Smooth muscle cell (in vitro differentiated cells): ENCODE measurements around the gene PRKACB. TPM values are rescaled to one million over a fixed set of nuclear protein-coding genes. Genes with fewer than 3 reads are reported as not detected.

Experiments
- DNase-seq: peaks from one replicate; lab custom pipeline; 2025; ENCODE audit not compliant: unreplicated experiment; lab: John Stamatoyannopoulos, UW
- H2AFZ ChIP-seq: fragments of 200-600 bp; sonication (generic); 2 replicates; pipeline ENCODE4 v1.6.0; 2016; ENCODE audit warnings: antibody characterized with exemption, low read depth, mild to moderate bottlenecking
- H3F3A ChIP-seq: fragments of 200-600 bp; sonication (generic); 2 replicates; pipeline ENCODE4 v1.6.0; 2017; ENCODE audit warnings: antibody characterized with exemption, low read depth
- H3K27ac ChIP-seq: fragments of 200-600 bp; sonication (generic); 2 replicates; pipeline ENCODE4 v1.5.1; 2016; ENCODE audit warnings: low read depth, mild to moderate bottlenecking
- H3K27me3 ChIP-seq: fragments of 200-600 bp; sonication (generic); 2 replicates; pipeline ENCODE4 v1.6.1; 2016; ENCODE audit warnings: low read depth, mild to moderate bottlenecking
- H3K36me3 ChIP-seq: fragments of 200-600 bp; sonication (generic); 2 replicates; pipeline ENCODE4 v1.5.1; 2016; ENCODE audit warnings: low read depth
- H3K4me1 ChIP-seq: fragments of 200-600 bp; sonication (generic); 2 replicates; pipeline ENCODE4 v1.5.1; 2016; ENCODE audit warnings: low read depth
- H3K4me2 ChIP-seq: fragments of 200-600 bp; sonication (generic); 2 replicates; pipeline ENCODE4 v1.6.0; 2016; ENCODE audit warnings: mild to moderate bottlenecking
- H3K4me3 ChIP-seq: fragments of 200-600 bp; sonication (generic); 2 replicates; pipeline ENCODE4 v1.5.1; 2016; ENCODE audit warnings: mild to moderate bottlenecking
- H3K79me2 ChIP-seq: fragments of 200-600 bp; sonication (generic); 2 replicates; pipeline ENCODE4 v1.6.0; 2016; ENCODE audit warnings: low read depth, mild to moderate bottlenecking
- H3K9ac ChIP-seq: fragments of 200-600 bp; sonication (generic); 2 replicates; pipeline ENCODE4 v1.6.0; 2016; ENCODE audit warnings: low read depth
- H3K9me3 ChIP-seq: fragments of 200-600 bp; sonication (generic); replicated peaks from 2 replicates; pipeline ENCODE4 v1.5.1; 2016; ENCODE audit warnings: low read depth
- H4K20me1 ChIP-seq: fragments of 200-600 bp; sonication (generic); 2 replicates; pipeline ENCODE4 v1.6.0; 2016; ENCODE audit warnings: low read depth
- WGBS: methylation state at CpG from one replicate; pipeline ENCODE4 v1.1.7; 2016; ENCODE audit warnings: low lambda C conversion rate; 5-methylcytosine and 5-hydroxymethylcytosine counted together
- polyA plus RNA-seq: library from polyadenylated mRNA; unstranded; fragments of >200 nt; fragmentation: Nextera tagmentation; extraction: Ambion mirVana; gene quantifications from 2 replicates; pipeline ENCODE4 v1.2.1, GENCODE V29; 2016
- total RNA-seq: library from RNA; depleted of rRNA; stranded (reverse); fragments of >200 nt; gene quantifications from 2 replicates; pipeline ENCODE4 v1.2.3, GENCODE V29; 2014
- TF ChIP-seq, protein P1 (sequence below): fragments of 200-600 bp; sonication (generic); IDR thresholded peaks from 2 replicates; pipeline ENCODE4 v1.5.1; 2017; ENCODE audit warnings: borderline replicate concordance, mild to moderate bottlenecking, antibody characterized with exemption; ENCODE audit not compliant: insufficient read depth, poor library complexity, severe bottlenecking

The PRKACB gene
- total and polyA plus RNA-seq, 2 experiments from 2014 or later, result 18.8 to 42.3 TPM

DNA sequence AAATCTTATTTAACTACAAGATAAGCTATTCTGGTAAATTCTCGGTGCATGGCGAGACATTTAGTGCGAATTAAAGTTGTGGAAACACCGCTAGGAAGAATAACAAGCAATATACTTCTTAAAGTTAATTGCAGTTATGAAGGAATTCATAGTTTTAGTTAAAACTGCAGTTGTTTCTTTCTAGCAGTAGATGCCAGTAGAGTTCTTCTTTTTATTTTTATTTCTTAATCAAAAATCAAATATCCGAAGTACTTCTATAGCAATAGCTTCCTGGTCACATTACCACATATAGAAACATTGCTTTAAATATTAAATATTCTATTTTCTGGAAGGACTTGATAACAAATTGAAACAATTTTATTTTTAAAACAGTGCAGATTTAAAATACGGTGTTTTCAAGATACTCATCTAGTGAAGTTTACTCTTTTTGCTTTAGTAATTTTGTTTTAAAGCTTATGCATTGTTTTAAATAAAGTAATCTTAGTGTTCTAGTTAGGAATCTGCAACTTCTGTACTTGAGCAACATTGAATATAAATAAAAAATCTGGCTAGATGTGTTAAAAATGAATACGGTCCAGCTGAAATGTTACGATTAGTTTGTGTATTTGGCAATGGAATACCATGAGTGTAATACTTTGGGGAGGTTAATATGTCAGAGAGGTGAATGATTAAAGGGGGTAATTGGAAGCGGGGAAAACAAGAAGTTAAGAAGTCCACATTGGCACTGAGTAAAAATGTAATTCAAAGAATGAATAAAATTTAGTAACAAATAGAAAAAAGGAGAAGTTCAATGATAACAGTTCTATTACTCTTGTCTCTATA is 2.7 kb upstream of the PRKACB start:
- Histone ChIP-seq H3K4me1 (peaks cover 12% of the 10 kb centered on the region), H3F3A (peaks cover 12% of the 10 kb centered on the region), H3K36me3 (no peaks in the 10 kb centered on the region), H2AFZ (no peak overlapping the region), H3K27me3 (no peaks in the 10 kb centered on the region), H3K27ac (no peak overlapping the region), H3K79me2 (no peaks in the 10 kb centered on the region), H4K20me1 (no peaks in the 10 kb centered on the region), H3K9ac (no peak overlapping the region), H3K4me3 (no peak overlapping the region), H3K4me2 (no peak overlapping the region), H3K9me3 (no peaks in the 10 kb centered on the region)
- 97% methylated on average over 9 of the region's 9 CpGs for WGBS
- TF ChIP-seq, protein P1, sequence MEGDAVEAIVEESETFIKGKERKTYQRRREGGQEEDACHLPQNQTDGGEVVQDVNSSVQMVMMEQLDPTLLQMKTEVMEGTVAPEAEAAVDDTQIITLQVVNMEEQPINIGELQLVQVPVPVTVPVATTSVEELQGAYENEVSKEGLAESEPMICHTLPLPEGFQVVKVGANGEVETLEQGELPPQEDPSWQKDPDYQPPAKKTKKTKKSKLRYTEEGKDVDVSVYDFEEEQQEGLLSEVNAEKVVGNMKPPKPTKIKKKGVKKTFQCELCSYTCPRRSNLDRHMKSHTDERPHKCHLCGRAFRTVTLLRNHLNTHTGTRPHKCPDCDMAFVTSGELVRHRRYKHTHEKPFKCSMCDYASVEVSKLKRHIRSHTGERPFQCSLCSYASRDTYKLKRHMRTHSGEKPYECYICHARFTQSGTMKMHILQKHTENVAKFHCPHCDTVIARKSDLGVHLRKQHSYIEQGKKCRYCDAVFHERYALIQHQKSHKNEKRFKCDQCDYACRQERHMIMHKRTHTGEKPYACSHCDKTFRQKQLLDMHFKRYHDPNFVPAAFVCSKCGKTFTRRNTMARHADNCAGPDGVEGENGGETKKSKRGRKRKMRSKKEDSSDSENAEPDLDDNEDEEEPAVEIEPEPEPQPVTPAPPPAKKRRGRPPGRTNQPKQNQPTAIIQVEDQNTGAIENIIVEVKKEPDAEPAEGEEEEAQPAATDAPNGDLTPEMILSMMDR, result peak; percentile 59
- no peak for DNase-seq

DNA sequence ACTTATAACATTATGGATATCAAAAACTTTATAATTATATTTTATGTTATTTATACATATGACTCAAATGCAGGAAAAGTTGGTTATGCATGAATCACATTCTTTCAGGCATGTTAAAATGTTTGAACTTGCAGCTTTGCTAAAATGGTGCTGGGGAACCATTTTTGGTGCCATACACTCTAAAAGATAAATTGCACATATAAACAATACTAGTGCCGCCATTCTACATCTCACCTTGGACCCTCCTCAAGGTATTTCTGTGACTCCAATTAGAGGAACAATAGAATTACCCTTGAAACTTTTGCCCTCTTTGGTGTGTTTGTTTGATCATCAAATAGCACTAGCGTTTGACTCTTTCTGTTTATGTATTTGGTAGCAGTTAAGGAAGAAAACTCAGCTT is 997 bp downstream of the PRKACB start:
- 97% methylated on average over 2 of the region's 2 CpGs for WGBS
- Histone ChIP-seq H4K20me1 (no peaks in the 10 kb centered on the region), H3K9me3 (no peaks in the 10 kb centered on the region), H3K36me3 (no peaks in the 10 kb centered on the region), H3K27ac (no peak overlapping the region), H3K4me1 (peaks cover 14% of the 10 kb centered on the region), H3K4me2 (no peak overlapping the region), H3K79me2 (no peaks in the 10 kb centered on the region), H3K27me3 (no peaks in the 10 kb centered on the region), H3F3A (peaks cover 12% of the 10 kb centered on the region), H2AFZ (no peak overlapping the region), H3K4me3 (no peak overlapping the region), H3K9ac (no peak overlapping the region)
- DNase-seq, result no peak
- TF ChIP-seq, protein P1, result no peak

DNA sequence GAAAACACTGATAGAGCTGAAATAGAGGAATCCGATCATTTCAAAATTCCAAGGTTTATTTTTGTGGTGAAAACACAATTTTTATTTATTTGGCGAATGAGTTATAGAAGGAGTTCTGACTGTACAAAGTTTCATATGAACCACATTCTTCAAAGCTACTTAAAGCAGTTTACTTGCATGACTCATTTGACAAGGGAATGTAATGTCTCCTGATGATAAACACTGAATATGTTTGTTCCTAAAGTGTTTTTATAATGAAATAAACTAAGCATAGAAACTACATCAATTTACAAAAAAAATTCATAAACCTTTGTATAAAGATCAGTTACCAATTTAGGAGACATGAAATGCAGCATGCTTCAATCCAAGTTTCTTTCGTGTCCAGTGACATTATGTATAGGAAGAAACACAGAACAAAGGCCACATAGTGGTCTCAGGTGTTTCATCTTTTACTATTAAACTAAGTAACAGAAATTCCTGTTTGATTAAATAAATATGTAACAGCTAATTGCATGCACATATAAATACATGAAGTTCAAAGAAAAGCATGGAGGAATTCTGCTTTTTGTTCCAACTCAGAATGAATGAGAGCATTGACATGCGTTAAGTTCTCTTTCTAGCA is 2.5 kb downstream of the PRKACB start:
- no peaks in the 10 kb centered on the region for H3K9me3 ChIP-seq
- peaks cover 12% of the 10 kb centered on the region for H3F3A ChIP-seq
- no peak overlapping the region for H3K4me3 ChIP-seq
- no peaks in the 10 kb centered on the region for H3K36me3 ChIP-seq
- peak overlapping the region; percentile 59 for H3K4me2 ChIP-seq
- TF ChIP-seq, protein P1, result no peak
- no peaks in the 10 kb centered on the region for H3K27me3 ChIP-seq
- no peak for DNase-seq
- no peak overlapping the region for H2AFZ ChIP-seq
- peak overlapping the region; percentile 58 for H3K27ac ChIP-seq
- 65% methylated on average over 4 of the region's 4 CpGs for WGBS
- no peaks in the 10 kb centered on the region for H4K20me1 ChIP-seq
- no peaks in the 10 kb centered on the region for H3K79me2 ChIP-seq
- H3K9ac ChIP-seq, result no peak overlapping the region
- H3K4me1 ChIP-seq, result peaks cover 14% of the 10 kb centered on the region
